HepG2 (cell line): ENCODE measurements around the gene MAMDC2. TPM values are rescaled to one million over a fixed set of nuclear protein-coding genes. Genes with fewer than 3 reads are reported as not detected.

Experiments
- ATAC-seq: fragments of 200-7000 bp; cut with Tn5 transposase; 3 replicates; pipeline ENCODE4 v1.9.1; 2020; ENCODE audit warnings: mild to moderate bottlenecking, moderate library complexity
- BruUV-seq: library from RNA; stranded (reverse); fragments of 400-500 nt; replicated peaks from 2 replicates; lab custom pipeline; 2021; lab: Mats Ljungman, UMichigan
- CTCF ChIA-PET: fragments of 300-600 bp; formaldehyde crosslinking; extraction: SDS; loops from one replicate; lab custom pipeline; 2021; ENCODE audit warnings: low total read pairs, inconsistent platforms, low intra/inter-chr PET ratio; lab: Yijun Ruan, JAX
- POLR2A ChIA-PET: fragments of 350-600 bp; sonication (Branson Sonifier 250); formaldehyde crosslinking; loops from one replicate; lab custom pipeline; 2020; ENCODE audit warnings: antibody characterized with exemption, inconsistent platforms; lab: Yijun Ruan, JAX
- DNase-seq: peaks from one replicate; pipeline ENCODE4 v3.0.0-alpha.2; 2015; ENCODE audit warnings: low spot score
- FAIRE-seq: peaks from 3 replicates; lab custom pipeline; 2011; peaks lifted over from hg19 to GRCh38; lab: Jason Lieb, UNC
- H2AFZ ChIP-seq: one replicate; pipeline ENCODE4 v1.6.1; 2011; ENCODE audit warnings: low read length, inconsistent platforms
- H3K27ac ChIP-seq: fragments of 300-600 bp; 3 replicates; pipeline ENCODE4 v1.8.0; 2011; ENCODE audit warnings: mixed run types, mild to moderate bottlenecking, mixed read lengths, low read length, inconsistent platforms; ENCODE audit not compliant: insufficient read depth; ENCODE audit errors: extremely low read length
- H3K27me3 ChIP-seq, 2 experiments: fragments of 200-600 bp in 1 of 2; 2 replicates in 1 of 2; 3 replicates in 1 of 2; pipeline versions ENCODE4 v1.6.0 to v1.8.0; 2011; ENCODE audit warnings: low read length in 2 of 2, mild to moderate bottlenecking in 2 of 2, moderate library complexity in 2 of 2, inconsistent platforms in 1 of 2; ENCODE audit not compliant: insufficient read depth in 2 of 2, control insufficient read depth in 1 of 2
- H3K36me3 ChIP-seq, 2 experiments: fragments of 200-600 bp in 1 of 2; replicated peaks in 1 of 2; 2 replicates in 1 of 2; 3 replicates in 1 of 2; pipeline versions ENCODE4 v1.5.1 to v1.8.0; 2011; ENCODE audit warnings: low read length in 2 of 2, inconsistent platforms in 1 of 2; ENCODE audit not compliant: insufficient read depth in 2 of 2, control insufficient read depth in 1 of 2
- H3K4me1 ChIP-seq: 2 replicates; pipeline ENCODE4 v1.5.1; 2012; ENCODE audit warnings: low read length, inconsistent platforms; ENCODE audit not compliant: insufficient read depth
- H3K4me2 ChIP-seq: 2 replicates; pipeline ENCODE4 v1.6.0; 2011; ENCODE audit warnings: low read depth, low read length, inconsistent platforms
- H3K4me3 ChIP-seq, 3 experiments: fragments of 200-600 bp in 1 of 3; sonication (generic), shearing (Covaris generic) in 1 of 3; replicated peaks in 1 of 3; 2 replicates each; pipeline ENCODE4 v1.5.1; 2011 to 2016; ENCODE audit warnings: low read length in 3 of 3, inconsistent platforms in 2 of 3, low read depth in 2 of 3, mild to moderate bottlenecking in 2 of 3, control low read depth in 1 of 3, mixed read lengths in 1 of 3; ENCODE audit not compliant: insufficient read depth in 1 of 3
- H3K79me2 ChIP-seq: one replicate; pipeline ENCODE4 v1.6.1; 2011; ENCODE audit warnings: low read length, inconsistent platforms; ENCODE audit not compliant: insufficient read depth
- H3K9ac ChIP-seq: 2 replicates; pipeline ENCODE4 v1.6.0; 2011; ENCODE audit warnings: mild to moderate bottlenecking, low read depth, low read length, inconsistent platforms; ENCODE audit not compliant: insufficient read depth
- H3K9me3 ChIP-seq: 2 replicates; pipeline ENCODE4 v1.5.1; 2012; ENCODE audit warnings: mild to moderate bottlenecking, low read length
- H4K20me1 ChIP-seq: 2 replicates; pipeline ENCODE4 v1.6.0; 2011; ENCODE audit warnings: inconsistent platforms, mild to moderate bottlenecking, low read length, moderate library complexity; ENCODE audit not compliant: insufficient read depth
- FOXK1 ChIP-seq: sonication (generic); formaldehyde crosslinking; IDR thresholded peaks from 2 replicates; pipeline ENCODE4 v1.4.0; 2020; ENCODE audit warnings: low read depth, missing genetic modification reagents, borderline replicate concordance
- HNRNPLL ChIP-seq: fragments of 200-400 bp; formaldehyde crosslinking; IDR thresholded peaks from 2 replicates; pipeline ENCODE4 v1.6.1; 2017; ENCODE audit warnings: mild to moderate bottlenecking, low read depth, low read length; ENCODE audit not compliant: poor library complexity, severe bottlenecking
- SKIL ChIP-seq: sonication (generic); formaldehyde crosslinking; IDR thresholded peaks from 2 replicates; pipeline ENCODE4 v1.8.0; 2022; ENCODE audit warnings: missing genetic modification reagents, mild to moderate bottlenecking, moderate library complexity, borderline replicate concordance
- TAF15 ChIP-seq: fragments of 200-400 bp; formaldehyde crosslinking; IDR thresholded peaks from one replicate; pipeline ENCODE4 v1.6.1; 2018; ENCODE audit warnings: mild to moderate bottlenecking, low read depth, low read length; ENCODE audit not compliant: poor library complexity, severe bottlenecking
- TBL1XR1 ChIP-seq: fragments of 150-350 bp; IDR thresholded peaks from 2 replicates; pipeline ENCODE4 v1.6.1; 2014; ENCODE audit warnings: borderline replicate concordance, low read length; ENCODE audit not compliant: partially characterized antibody
- ZKSCAN5 ChIP-seq: sonication (generic); formaldehyde crosslinking; IDR thresholded peaks from 2 replicates; pipeline ENCODE4 v1.5.1; 2020; ENCODE audit warnings: mild to moderate bottlenecking, missing genetic modification reagents
- ZNF251 ChIP-seq: sonication (generic); formaldehyde crosslinking; IDR thresholded peaks from 2 replicates; pipeline ENCODE4 v1.9.0; 2021; ENCODE audit warnings: mild to moderate bottlenecking, missing genetic modification reagents
- ZNF253 ChIP-seq: sonication (generic); formaldehyde crosslinking; IDR thresholded peaks from 2 replicates; pipeline ENCODE4 v1.8.0; 2022; ENCODE audit warnings: mild to moderate bottlenecking, missing genetic modification reagents, borderline replicate concordance
- ZNF766 ChIP-seq: sonication (generic); formaldehyde crosslinking; IDR thresholded peaks from 2 replicates; pipeline ENCODE4 v1.5.0; 2020; ENCODE audit warnings: missing genetic modification reagents, borderline replicate concordance
- ZNF83 ChIP-seq: sonication (generic); formaldehyde crosslinking; IDR thresholded peaks from 2 replicates; pipeline ENCODE4 v1.4.0; 2020; ENCODE audit warnings: missing genetic modification reagents, mild to moderate bottlenecking, borderline replicate concordance
- ZXDC ChIP-seq: sonication (generic); formaldehyde crosslinking; IDR thresholded peaks from 2 replicates; pipeline ENCODE4 v1.5.0; 2020; ENCODE audit warnings: mild to moderate bottlenecking, missing genetic modification reagents
- WGBS: methylation state at CpG from one replicate; pipeline ENCODE4 v1.1.6; 2017; ENCODE audit warnings: low lambda C conversion rate; 5-methylcytosine and 5-hydroxymethylcytosine counted together
- in situ Hi-C: cut with HindIII; loops from 2 replicates; pipeline ENCODE4 v1.10.0; 2017; ENCODE audit warnings: low pct_unique_long_range_greater_than_20kb; ENCODE audit not compliant: extremely low pct_ligation_motif_present
- intact Hi-C: fragments of 100-400 bp; cut with micrococcal nuclease; formaldehyde crosslinking; loops from one replicate; pipeline ENCODE4 v1.10.0; 2022; ENCODE audit not compliant: unreplicated experiment
- polyA plus RNA-seq, 8 experiments: library from polyadenylated mRNA; depleted of rRNA in 3 of 8; stranded (reverse) in 7 of 8; unstranded in 1 of 8; fragments of >200 nt; fragmentation: Illumina TruSeq in 4 of 8; extraction: Trizol in 4 of 8; gene quantifications; 2 replicates each; pipeline versions ENCODE4 v1.2.1 to v1.2.3, GENCODE V29; 2011 to 2016; ENCODE audit warnings: low read depth in 4 of 8, missing spikeins in 1 of 8, mixed read lengths in 1 of 8; ENCODE audit not compliant: insufficient read depth in 1 of 8
- total RNA-seq, 5 experiments: library from RNA; depleted of rRNA; stranded (reverse); fragments of >200 nt; fragmentation: Illumina TruSeq; extraction: Trizol; gene quantifications; 2 replicates each; pipeline ENCODE4 v1.2.3, GENCODE V29; 2016; ENCODE audit warnings: low read depth in 1 of 5

Gene MAMDC2
- total and polyA plus RNA-seq, 2 of the 13 experiments (the other 11 are each of a cell fraction or from before 2014, with no cell fraction given): not detected

- no peak overlapping the region for H3K27ac ChIP-seq
- H4K20me1 ChIP-seq: no peaks in the 10 kb centered on the region
- no peak for TF ChIP-seq TBL1XR1
- TF ChIP-seq ZNF766 (CRISPR knock-in tag): no peak
- H3K36me3 ChIP-seq: no peaks in the 10 kb centered on the region
- H3K79me2 ChIP-seq: no peaks in the 10 kb centered on the region
- H3K4me3 ChIP-seq: no peak overlapping the region
- no peaks in the 10 kb centered on the region for H3K4me1 ChIP-seq
- in situ Hi-C loops (no loop called here), intact Hi-C loops (no loop called here)
- H3K9me3 ChIP-seq: no peaks in the 10 kb centered on the region
- 0% methylated on average over 1 of the region's 1 CpG for WGBS
- FAIRE-seq: no peak
- H3K27me3 ChIP-seq: peaks cover 0 to 11% of the 10 kb centered on the region in 2 experiments; a peak in 2 of 5 replicates
- no TSS peak for BruUV-seq
- ATAC-seq: no peak
- ChIA-PET CTCF (no interaction called here), POLR2A (no interaction called here)
- no peak overlapping the region for H2AFZ ChIP-seq
- H3K4me2 ChIP-seq: no peak overlapping the region
- no peak overlapping the region for H3K9ac ChIP-seq
- no peak for DNase-seq
These were observed 9.1 kb downstream of the MAMDC2 start for GRCh38 chr9:70052768-70053167.

GRCh38 chr9:70053864-70054263, 10.2 kb downstream of the MAMDC2 start:
- BruUV-seq: no TSS peak
- ChIA-PET POLR2A (no interaction called here), CTCF (no interaction called here)
- peaks cover 0 to 4% of the 10 kb centered on the region in 2 experiments; a peak in 1 of 5 replicates for H3K27me3 ChIP-seq
- H3K27ac ChIP-seq: no peak overlapping the region
- WGBS: 0% methylated on average over 2 of the region's 2 CpGs
- DNase-seq: no peak
- no peaks in the 10 kb centered on the region for H3K9me3 ChIP-seq
- H3K4me3 ChIP-seq: no peak overlapping the region
- H4K20me1 ChIP-seq: no peaks in the 10 kb centered on the region
- H3K9ac ChIP-seq: no peak overlapping the region
- intact Hi-C loops (no loop called here), in situ Hi-C loops (no loop called here)
- ATAC-seq: no peak
- no peaks in the 10 kb centered on the region for H3K4me1 ChIP-seq
- no peak for FAIRE-seq
- H3K4me2 ChIP-seq: no peak overlapping the region
- no peak overlapping the region for H2AFZ ChIP-seq
- H3K36me3 ChIP-seq: no peaks in the 10 kb centered on the region
- no peaks in the 10 kb centered on the region for H3K79me2 ChIP-seq
- no peak for TF ChIP-seq TAF15
- no peak for TF ChIP-seq ZNF83 (CRISPR knock-in tag)
- TF ChIP-seq ZNF253 (CRISPR knock-in tag): no peak
- no peak for TF ChIP-seq ZXDC (CRISPR knock-in tag)
- TF ChIP-seq FOXK1 (CRISPR knock-in tag): no peak
- TF ChIP-seq ZKSCAN5: no peak
- TF ChIP-seq HNRNPLL: no peak
- no peak for TF ChIP-seq ZNF251 (CRISPR knock-in tag)
- TF ChIP-seq SKIL: no peak
